MM.1S (cell line): ENCODE results near the gene CDT1.

Experiments used
- DNase-seq: peaks from one replicate; pipeline ENCODE4 v3.0.0-alpha.2; 2015
- H2AFZ ChIP-seq: fragments of 300-600 bp; sonication (generic); 2 replicates; pipeline ENCODE4 v1.6.0; 2016; ENCODE audit warnings: antibody characterized with exemption, low read length
- H3F3A ChIP-seq: fragments of 300-600 bp; sonication (generic); 2 replicates; pipeline ENCODE4 v1.6.1; 2016; ENCODE audit warnings: mild to moderate bottlenecking, antibody characterized with exemption, low read length, moderate library complexity, mixed read lengths; ENCODE audit not compliant: insufficient read depth
- H3K27ac ChIP-seq: fragments of 300-600 bp; sonication (generic); 2 replicates; pipeline ENCODE4 v1.5.1; 2016; ENCODE audit warnings: mild to moderate bottlenecking, low read length
- H3K27me3 ChIP-seq: fragments of 300-600 bp; sonication (generic); replicated peaks from 2 replicates; pipeline ENCODE4 v1.6.0; 2016; ENCODE audit warnings: low read length; ENCODE audit not compliant: insufficient read depth
- H3K36me3 ChIP-seq: fragments of 300-600 bp; sonication (generic); replicated peaks from 2 replicates; pipeline ENCODE4 v1.6.1; 2016; ENCODE audit warnings: mild to moderate bottlenecking, low read length, mixed read lengths; ENCODE audit not compliant: insufficient read depth
- H3K4me1 ChIP-seq: fragments of 300-600 bp; sonication (generic); 2 replicates; pipeline ENCODE4 v1.6.1; 2016; ENCODE audit warnings: low read length, mixed read lengths
- H3K4me2 ChIP-seq: fragments of 300-600 bp; sonication (generic); 2 replicates; pipeline ENCODE4 v1.6.0; 2016; ENCODE audit warnings: low read depth, low read length
- H3K4me3 ChIP-seq: fragments of 300-600 bp; sonication (generic); 2 replicates; pipeline ENCODE4 v1.5.1; 2016; ENCODE audit warnings: low read length, mixed read lengths
- H3K79me2 ChIP-seq: fragments of 300-600 bp; sonication (generic); 2 replicates; pipeline ENCODE4 v1.6.1; 2016; ENCODE audit warnings: mixed run types, low read length, mixed read lengths
- H3K9ac ChIP-seq: fragments of 300-600 bp; sonication (generic); 2 replicates; pipeline ENCODE4 v1.6.1; 2016; ENCODE audit warnings: low read length, mixed read lengths
- H3K9me2 ChIP-seq: fragments of 300-600 bp; sonication (generic); replicated peaks from 2 replicates; pipeline ENCODE4 v1.6.1; 2016; ENCODE audit warnings: mild to moderate bottlenecking, low read length, mixed read lengths; ENCODE audit not compliant: insufficient read depth
- H3K9me3 ChIP-seq: fragments of 300-600 bp; sonication (generic); replicated peaks from 2 replicates; pipeline ENCODE4 v1.6.1; 2016; ENCODE audit warnings: mild to moderate bottlenecking, low read length, mixed read lengths; ENCODE audit not compliant: insufficient read depth
- H4K20me1 ChIP-seq: fragments of 300-600 bp; sonication (generic); 2 replicates; pipeline ENCODE4 v1.6.1; 2016; ENCODE audit warnings: mild to moderate bottlenecking, low read length, moderate library complexity, mixed read lengths; ENCODE audit not compliant: insufficient read depth
- EZH2 ChIP-seq: fragments of 300-600 bp; sonication (generic); optimal IDR thresholded peaks from 2 replicates; pipeline ENCODE3; 2017; ENCODE audit warnings: low read depth, mild to moderate bottlenecking, antibody characterized with exemption, low read length, mixed read lengths
- EZH2phosphoT487 ChIP-seq: fragments of 300-600 bp; sonication (generic); IDR thresholded peaks from 2 replicates; pipeline ENCODE4 v1.6.1; 2018; ENCODE audit warnings: antibody characterized with exemption, low read length
- TF ChIP-seq, protein P1 (sequence below): fragments of 300-600 bp; sonication (generic); IDR thresholded peaks from 2 replicates; pipeline ENCODE4 v1.5.1; 2016; ENCODE audit warnings: antibody characterized with exemption, low read length, mixed read lengths

Gene CDT1

DNA sequence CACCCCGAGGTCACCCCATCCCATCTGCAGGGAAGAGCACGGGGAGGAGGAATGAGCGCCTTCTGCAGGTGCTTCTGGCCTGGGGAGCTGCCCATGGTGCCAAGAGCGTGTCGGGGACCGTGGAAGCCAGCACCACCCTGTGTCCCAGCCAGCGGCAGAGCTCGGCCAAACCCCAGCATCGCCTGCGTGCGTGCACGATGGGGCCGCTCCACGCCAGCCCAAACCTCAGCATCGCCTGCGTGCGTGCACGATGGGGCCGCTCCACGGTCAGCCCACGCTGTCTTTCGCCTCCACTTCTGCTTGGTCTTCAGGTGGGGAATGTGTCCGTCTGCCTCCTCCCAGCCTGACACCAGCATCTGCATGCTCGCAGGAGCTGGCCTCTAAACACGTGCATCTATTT lies 39.2 kb downstream of the CDT1 start:
- no peak overlapping the region for H3K27ac ChIP-seq
- no peaks in the 10 kb centered on the region for H3K27me3 ChIP-seq
- no peaks in the 10 kb centered on the region for H3K9me3 ChIP-seq
- no peaks in the 10 kb centered on the region for H3F3A ChIP-seq
- no peak overlapping the region for H3K9ac ChIP-seq
- H4K20me1 ChIP-seq: no peaks in the 10 kb centered on the region
- DNase-seq: no peak
- H3K36me3 ChIP-seq: no peaks in the 10 kb centered on the region
- no peak overlapping the region for H3K4me3 ChIP-seq
- TF ChIP-seq EZH2phosphoT487: no peak
- TF ChIP-seq, protein P1, sequence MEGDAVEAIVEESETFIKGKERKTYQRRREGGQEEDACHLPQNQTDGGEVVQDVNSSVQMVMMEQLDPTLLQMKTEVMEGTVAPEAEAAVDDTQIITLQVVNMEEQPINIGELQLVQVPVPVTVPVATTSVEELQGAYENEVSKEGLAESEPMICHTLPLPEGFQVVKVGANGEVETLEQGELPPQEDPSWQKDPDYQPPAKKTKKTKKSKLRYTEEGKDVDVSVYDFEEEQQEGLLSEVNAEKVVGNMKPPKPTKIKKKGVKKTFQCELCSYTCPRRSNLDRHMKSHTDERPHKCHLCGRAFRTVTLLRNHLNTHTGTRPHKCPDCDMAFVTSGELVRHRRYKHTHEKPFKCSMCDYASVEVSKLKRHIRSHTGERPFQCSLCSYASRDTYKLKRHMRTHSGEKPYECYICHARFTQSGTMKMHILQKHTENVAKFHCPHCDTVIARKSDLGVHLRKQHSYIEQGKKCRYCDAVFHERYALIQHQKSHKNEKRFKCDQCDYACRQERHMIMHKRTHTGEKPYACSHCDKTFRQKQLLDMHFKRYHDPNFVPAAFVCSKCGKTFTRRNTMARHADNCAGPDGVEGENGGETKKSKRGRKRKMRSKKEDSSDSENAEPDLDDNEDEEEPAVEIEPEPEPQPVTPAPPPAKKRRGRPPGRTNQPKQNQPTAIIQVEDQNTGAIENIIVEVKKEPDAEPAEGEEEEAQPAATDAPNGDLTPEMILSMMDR: no peak
- no peak for TF ChIP-seq EZH2
- H3K4me1 ChIP-seq: no peaks in the 10 kb centered on the region
- H3K4me2 ChIP-seq: no peak overlapping the region
- H3K79me2 ChIP-seq: no peaks in the 10 kb centered on the region
- H3K9me2 ChIP-seq: no peaks in the 10 kb centered on the region
- no peak overlapping the region for H2AFZ ChIP-seq

DNA sequence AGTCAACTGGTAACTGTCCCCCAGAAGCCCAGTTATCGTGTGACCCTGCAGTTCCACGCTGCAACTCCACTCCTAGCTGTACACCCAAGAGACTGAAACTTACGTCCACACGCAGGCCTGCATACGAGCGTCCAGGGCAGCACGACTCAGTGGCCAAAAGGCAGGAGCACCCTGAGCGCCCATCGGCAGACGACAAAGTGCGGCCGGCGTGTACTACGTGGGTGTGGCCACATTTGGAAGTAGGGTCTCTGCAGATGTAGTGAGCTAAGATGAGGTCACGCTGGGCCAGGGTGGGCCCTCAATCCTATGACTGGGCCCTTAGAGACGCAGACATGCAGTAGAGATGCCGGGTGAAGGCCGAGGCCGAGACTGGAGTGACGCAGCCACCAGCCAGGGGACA lies 39.7 kb downstream of the CDT1 start:
- Histone ChIP-seq H3K9me3 (no peaks in the 10 kb centered on the region), H3K4me1 (no peaks in the 10 kb centered on the region), H2AFZ (no peak overlapping the region), H3K79me2 (no peaks in the 10 kb centered on the region), H4K20me1 (no peaks in the 10 kb centered on the region), H3K36me3 (no peaks in the 10 kb centered on the region), H3K9ac (no peak overlapping the region), H3K27me3 (no peaks in the 10 kb centered on the region), H3K27ac (no peak overlapping the region), H3K4me2 (no peak overlapping the region), H3F3A (no peaks in the 10 kb centered on the region), H3K9me2 (no peaks in the 10 kb centered on the region), H3K4me3 (no peak overlapping the region)
- TF ChIP-seq EZH2 (no peak), EZH2phosphoT487 (no peak)
- TF ChIP-seq, protein P1: no peak
- no peak for DNase-seq

DNA sequence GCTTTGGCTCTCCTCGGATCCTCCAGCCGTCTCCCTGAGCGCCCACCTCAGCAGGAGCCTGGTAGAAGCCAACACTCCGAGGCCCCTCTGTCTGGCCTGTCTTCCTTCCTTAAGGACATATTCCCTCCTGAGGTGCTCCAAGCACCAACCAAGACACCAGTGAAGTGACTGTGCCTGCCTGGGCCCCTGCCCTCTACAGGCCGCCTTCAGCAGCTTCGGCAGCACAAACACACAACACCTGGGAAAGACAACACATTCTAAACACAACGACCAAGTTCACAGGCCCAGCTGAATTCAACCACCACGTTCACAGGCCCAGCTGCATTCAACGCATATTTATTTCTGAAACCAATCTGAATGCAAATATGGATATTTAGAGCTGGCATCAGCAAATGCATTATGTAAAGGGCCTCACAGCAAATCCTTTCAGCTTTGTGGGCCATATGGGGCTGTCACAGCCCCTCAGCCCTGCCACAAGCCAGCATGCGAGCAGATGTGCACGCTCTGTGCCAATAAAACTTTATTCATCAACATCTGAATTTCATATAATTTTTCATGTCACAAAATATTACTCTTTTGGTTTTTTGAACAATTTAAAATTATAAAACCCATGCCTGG lies 40.9 kb downstream of the CDT1 start:
- Histone ChIP-seq H3K79me2 (no peaks in the 10 kb centered on the region), H4K20me1 (no peaks in the 10 kb centered on the region), H3F3A (no peaks in the 10 kb centered on the region), H3K9me2 (no peaks in the 10 kb centered on the region), H2AFZ (no peak overlapping the region), H3K4me2 (no peak overlapping the region), H3K9ac (no peak overlapping the region), H3K4me3 (no peak overlapping the region), H3K27me3 (no peaks in the 10 kb centered on the region), H3K4me1 (no peaks in the 10 kb centered on the region), H3K36me3 (no peaks in the 10 kb centered on the region), H3K9me3 (no peaks in the 10 kb centered on the region), H3K27ac (no peak overlapping the region)
- TF ChIP-seq, protein P1: no peak
- TF ChIP-seq EZH2phosphoT487 (no peak), EZH2 (no peak)
- DNase-seq: no peak
